ENCODE data around the gene USP3.

The USP3 gene

DNA sequence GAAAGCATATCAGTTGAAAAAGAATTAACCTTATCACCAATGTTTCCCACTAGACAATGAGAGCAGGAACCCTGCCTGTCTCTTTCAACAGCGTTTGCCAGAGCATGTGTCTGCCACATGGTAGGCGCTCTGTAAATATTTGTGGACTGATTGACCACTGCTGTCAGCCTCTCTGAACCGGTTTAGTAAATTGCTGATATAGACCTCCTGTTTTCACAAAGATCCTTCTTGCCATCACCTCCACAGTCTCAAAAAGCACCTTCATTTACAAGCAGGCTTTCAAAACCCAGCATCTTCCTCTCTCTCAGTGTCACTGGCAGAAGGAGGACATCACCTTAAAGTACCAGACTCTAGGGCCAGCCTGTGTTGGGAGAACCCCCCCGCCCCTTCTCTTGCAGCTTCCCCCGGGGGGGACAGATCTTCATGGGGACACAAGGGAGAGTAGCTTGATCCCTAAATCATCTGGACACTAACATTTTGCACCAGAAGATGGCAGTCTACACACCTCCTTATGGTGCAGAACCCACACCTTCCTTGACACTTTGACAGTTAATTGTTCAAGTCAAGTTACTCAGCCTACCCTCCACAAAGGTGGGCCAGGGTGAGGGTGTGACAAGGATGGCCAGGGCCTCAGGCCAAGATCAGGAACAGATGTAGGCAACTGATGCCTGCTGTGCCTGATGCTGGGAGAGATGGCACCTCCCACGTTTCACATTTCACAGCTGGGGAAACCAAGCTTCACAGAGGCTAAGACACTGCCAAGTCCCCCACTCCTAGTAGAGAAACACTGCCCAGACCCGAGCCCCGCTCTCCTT lies 37.8 kb upstream of the USP3 start:
- TF ChIP-seq ZFP30 (CRISPR knock-in tag; IDR thresholded peaks at IDR 0.05) (no peak), TCF4 (CRISPR knock-in tag; IDR thresholded peaks at IDR 0.05; ENCODE audit: borderline replicate concordance) (peak; percentile 85), GLIS3 (CRISPR knock-in tag; IDR thresholded peaks at IDR 0.05) (no peak)
- peak; percentile 81 for ATAC-seq

DNA sequence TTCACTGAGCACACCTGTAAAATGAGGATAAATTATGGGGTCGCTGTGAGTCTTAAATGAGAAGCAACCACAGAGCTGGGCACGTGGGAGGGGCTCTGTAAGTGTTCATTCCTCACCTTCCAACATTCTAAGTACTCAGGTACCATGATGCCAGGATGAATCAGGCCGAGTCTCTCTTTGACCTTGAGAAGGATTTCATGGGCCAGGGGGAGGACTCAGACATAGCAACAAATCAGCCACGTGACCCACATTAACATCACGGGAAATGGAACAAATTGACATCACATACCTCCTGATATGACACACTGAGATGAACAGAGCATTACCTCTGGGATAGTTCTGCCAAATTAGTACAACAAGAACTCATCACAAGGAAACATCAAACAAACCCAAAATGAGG lies 35.2 kb upstream of the USP3 start:
- no peak for ATAC-seq
- TF ChIP-seq SNAI2 (CRISPR knock-in tag; IDR thresholded peaks at IDR 0.05) = no peak
- TF ChIP-seq GLIS3 (CRISPR knock-in tag; IDR thresholded peaks at IDR 0.05) = no peak
- no peak for TF ChIP-seq ZNF8 (CRISPR knock-in tag; IDR thresholded peaks at IDR 0.05)
- no peak for TF ChIP-seq TCF4 (CRISPR knock-in tag; IDR thresholded peaks at IDR 0.05; ENCODE audit: borderline replicate concordance)
- TF ChIP-seq BACH2 (CRISPR knock-in tag; IDR thresholded peaks at IDR 0.05; ENCODE audit: borderline replicate concordance) = no peak
- TF ChIP-seq, protein P1, sequence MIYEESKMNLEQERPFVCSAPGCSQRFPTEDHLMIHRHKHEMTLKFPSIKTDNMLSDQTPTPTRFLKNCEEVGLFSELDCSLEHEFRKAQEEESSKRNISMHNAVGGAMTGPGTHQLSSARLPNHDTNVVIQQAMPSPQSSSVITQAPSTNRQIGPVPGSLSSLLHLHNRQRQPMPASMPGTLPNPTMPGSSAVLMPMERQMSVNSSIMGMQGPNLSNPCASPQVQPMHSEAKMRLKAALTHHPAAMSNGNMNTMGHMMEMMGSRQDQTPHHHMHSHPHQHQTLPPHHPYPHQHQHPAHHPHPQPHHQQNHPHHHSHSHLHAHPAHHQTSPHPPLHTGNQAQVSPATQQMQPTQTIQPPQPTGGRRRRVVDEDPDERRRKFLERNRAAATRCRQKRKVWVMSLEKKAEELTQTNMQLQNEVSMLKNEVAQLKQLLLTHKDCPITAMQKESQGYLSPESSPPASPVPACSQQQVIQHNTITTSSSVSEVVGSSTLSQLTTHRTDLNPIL (CRISPR knock-in tag; IDR thresholded peaks at IDR 0.05; ENCODE audit: low read depth) = no peak
- no peak for TF ChIP-seq OSR1 (CRISPR knock-in tag; IDR thresholded peaks at IDR 0.05)
- TF ChIP-seq, protein P2, sequence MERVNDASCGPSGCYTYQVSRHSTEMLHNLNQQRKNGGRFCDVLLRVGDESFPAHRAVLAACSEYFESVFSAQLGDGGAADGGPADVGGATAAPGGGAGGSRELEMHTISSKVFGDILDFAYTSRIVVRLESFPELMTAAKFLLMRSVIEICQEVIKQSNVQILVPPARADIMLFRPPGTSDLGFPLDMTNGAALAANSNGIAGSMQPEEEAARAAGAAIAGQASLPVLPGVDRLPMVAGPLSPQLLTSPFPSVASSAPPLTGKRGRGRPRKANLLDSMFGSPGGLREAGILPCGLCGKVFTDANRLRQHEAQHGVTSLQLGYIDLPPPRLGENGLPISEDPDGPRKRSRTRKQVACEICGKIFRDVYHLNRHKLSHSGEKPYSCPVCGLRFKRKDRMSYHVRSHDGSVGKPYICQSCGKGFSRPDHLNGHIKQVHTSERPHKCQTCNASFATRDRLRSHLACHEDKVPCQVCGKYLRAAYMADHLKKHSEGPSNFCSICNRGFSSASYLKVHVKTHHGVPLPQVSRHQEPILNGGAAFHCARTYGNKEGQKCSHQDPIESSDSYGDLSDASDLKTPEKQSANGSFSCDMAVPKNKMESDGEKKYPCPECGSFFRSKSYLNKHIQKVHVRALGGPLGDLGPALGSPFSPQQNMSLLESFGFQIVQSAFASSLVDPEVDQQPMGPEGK (CRISPR knock-in tag; IDR thresholded peaks at IDR 0.05; ENCODE audit: borderline replicate concordance) = no peak
- no peak for TF ChIP-seq ARNTL (CRISPR knock-in tag; IDR thresholded peaks at IDR 0.05; ENCODE audit: borderline replicate concordance, low read depth)
- TF ChIP-seq CSDC2 (CRISPR knock-in tag; IDR thresholded peaks at IDR 0.05) = no peak
- TF ChIP-seq ISL1 (CRISPR knock-in tag; IDR thresholded peaks at IDR 0.05) = no peak
- TF ChIP-seq ZFP30 (CRISPR knock-in tag; IDR thresholded peaks at IDR 0.05) = no peak
- TF ChIP-seq, protein P3, sequence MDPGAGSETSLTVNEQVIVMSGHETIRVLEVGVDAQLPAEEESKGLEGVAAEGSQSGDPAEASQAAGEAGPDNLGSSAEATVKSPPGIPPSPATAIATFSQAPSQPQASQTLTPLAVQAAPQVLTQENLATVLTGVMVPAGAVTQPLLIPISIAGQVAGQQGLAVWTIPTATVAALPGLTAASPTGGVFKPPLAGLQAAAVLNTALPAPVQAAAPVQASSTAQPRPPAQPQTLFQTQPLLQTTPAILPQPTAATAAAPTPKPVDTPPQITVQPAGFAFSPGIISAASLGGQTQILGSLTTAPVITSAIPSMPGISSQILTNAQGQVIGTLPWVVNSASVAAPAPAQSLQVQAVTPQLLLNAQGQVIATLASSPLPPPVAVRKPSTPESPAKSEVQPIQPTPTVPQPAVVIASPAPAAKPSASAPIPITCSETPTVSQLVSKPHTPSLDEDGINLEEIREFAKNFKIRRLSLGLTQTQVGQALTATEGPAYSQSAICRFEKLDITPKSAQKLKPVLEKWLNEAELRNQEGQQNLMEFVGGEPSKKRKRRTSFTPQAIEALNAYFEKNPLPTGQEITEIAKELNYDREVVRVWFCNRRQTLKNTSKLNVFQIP (CRISPR knock-in tag; IDR thresholded peaks at IDR 0.05; ENCODE audit: borderline replicate concordance, low read depth) = no peak

DNA sequence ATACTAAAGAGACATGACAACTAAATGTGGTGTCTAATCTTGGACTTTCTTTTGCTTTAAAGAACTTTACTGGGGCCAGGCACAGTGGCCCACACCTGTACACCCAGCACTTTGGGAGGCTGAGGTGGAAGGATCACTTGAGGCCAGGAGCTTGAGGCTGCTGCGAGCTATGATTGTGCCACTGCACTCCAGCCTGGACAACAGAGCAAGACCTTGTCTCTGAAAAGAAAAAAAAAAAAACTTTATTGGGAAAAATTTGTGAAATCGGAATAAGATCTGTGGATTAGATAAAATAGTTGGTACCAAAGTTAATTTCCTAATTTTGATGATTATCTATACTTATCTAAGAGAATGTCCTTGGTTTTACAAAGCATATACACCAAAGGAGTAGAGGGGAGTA lies 34.4 kb upstream of the USP3 start:
- no peak for ATAC-seq
- TF ChIP-seq PPARA (CRISPR knock-in tag; IDR thresholded peaks at IDR 0.05; ENCODE audit: borderline replicate concordance) (no peak), TOX (CRISPR knock-in tag; IDR thresholded peaks at IDR 0.05; ENCODE audit: borderline replicate concordance) (no peak), ARNTL (CRISPR knock-in tag; IDR thresholded peaks at IDR 0.05; ENCODE audit: borderline replicate concordance, low read depth) (no peak), ZNF8 (CRISPR knock-in tag; IDR thresholded peaks at IDR 0.05) (no peak), CSDC2 (CRISPR knock-in tag; IDR thresholded peaks at IDR 0.05) (no peak), OSR1 (CRISPR knock-in tag; IDR thresholded peaks at IDR 0.05) (no peak), ZC3H10 (CRISPR knock-in tag; IDR thresholded peaks at IDR 0.05) (no peak), ZNF565 (CRISPR knock-in tag; conservative IDR thresholded peaks at IDR 0.05; ENCODE audit: low read depth) (no peak), TCF4 (CRISPR knock-in tag; IDR thresholded peaks at IDR 0.05; ENCODE audit: borderline replicate concordance) (no peak)
- TF ChIP-seq, protein P3 (CRISPR knock-in tag; IDR thresholded peaks at IDR 0.05; ENCODE audit: borderline replicate concordance, low read depth) = no peak
- TF ChIP-seq, protein P4, sequence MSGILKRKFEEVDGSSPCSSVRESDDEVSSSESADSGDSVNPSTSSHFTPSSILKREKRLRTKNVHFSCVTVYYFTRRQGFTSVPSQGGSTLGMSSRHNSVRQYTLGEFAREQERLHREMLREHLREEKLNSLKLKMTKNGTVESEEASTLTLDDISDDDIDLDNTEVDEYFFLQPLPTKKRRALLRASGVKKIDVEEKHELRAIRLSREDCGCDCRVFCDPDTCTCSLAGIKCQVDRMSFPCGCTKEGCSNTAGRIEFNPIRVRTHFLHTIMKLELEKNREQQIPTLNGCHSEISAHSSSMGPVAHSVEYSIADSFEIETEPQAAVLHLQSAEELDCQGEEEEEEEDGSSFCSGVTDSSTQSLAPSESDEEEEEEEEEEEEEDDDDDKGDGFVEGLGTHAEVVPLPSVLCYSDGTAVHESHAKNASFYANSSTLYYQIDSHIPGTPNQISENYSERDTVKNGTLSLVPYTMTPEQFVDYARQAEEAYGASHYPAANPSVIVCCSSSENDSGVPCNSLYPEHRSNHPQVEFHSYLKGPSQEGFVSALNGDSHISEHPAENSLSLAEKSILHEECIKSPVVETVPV (CRISPR knock-in tag; IDR thresholded peaks at IDR 0.05) = no peak

Measured in SK-N-SH treated with all-trans-retinoic acid at 6 μM for 48 hours (cell line).